GM10266 (cell line): Measurements from ENCODE around the gene MAP4K5.

Experiments
- DNase-seq: peaks from one replicate; pipeline ENCODE4 v3.0.0; 2012; ENCODE audit errors: extremely low spot score
- TF ChIP-seq, protein P1 (sequence below): IDR thresholded peaks from 2 replicates; pipeline ENCODE4 v1.5.1; 2012; ENCODE audit warnings: mild to moderate bottlenecking, low read depth; ENCODE audit not compliant: control insufficient read depth, insufficient read depth; ENCODE audit errors: missing control alignments

Gene MAP4K5

DNA sequence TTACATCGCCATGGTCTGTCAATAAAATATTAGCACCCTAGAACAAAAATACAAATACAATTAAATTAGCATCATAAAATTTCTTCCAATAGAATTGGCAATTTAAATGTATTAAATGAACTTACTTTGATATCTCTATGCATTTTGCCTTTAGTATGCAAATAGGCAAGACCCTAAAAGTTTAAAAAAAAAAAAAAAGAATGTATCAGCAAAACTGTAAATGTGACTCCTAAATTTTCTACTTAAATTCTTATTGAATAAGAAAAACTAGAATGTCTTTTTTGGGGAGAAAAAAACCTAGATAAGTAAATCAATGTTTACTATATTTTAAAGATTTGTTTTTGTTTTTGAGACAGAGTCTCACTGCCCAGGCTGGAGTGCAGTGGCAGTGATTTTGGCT, 56.2 kb downstream of the MAP4K5 start:
- DNase-seq, result no peak
- TF ChIP-seq, protein P1, sequence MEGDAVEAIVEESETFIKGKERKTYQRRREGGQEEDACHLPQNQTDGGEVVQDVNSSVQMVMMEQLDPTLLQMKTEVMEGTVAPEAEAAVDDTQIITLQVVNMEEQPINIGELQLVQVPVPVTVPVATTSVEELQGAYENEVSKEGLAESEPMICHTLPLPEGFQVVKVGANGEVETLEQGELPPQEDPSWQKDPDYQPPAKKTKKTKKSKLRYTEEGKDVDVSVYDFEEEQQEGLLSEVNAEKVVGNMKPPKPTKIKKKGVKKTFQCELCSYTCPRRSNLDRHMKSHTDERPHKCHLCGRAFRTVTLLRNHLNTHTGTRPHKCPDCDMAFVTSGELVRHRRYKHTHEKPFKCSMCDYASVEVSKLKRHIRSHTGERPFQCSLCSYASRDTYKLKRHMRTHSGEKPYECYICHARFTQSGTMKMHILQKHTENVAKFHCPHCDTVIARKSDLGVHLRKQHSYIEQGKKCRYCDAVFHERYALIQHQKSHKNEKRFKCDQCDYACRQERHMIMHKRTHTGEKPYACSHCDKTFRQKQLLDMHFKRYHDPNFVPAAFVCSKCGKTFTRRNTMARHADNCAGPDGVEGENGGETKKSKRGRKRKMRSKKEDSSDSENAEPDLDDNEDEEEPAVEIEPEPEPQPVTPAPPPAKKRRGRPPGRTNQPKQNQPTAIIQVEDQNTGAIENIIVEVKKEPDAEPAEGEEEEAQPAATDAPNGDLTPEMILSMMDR, result no peak

DNA sequence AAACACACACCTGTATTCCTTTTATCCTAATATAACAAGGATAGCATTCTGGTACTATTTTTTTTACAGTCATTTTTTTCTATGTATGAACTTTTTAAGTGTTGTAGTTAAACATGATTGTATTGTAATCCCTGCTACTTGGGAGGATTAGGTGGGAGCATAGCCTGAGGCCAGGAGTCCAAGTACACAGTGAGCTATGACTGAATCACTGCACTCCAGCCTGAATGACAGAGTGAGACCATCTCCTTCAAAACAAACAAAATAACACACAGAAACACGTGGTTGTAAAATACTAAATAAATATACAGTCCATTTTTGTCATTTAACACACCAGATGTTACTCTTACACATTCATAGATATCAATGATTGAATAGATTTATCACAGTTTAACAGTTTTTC, 56.9 kb downstream of the MAP4K5 start:
- TF ChIP-seq, protein P1, result no peak
- DNase-seq, result no peak

DNA sequence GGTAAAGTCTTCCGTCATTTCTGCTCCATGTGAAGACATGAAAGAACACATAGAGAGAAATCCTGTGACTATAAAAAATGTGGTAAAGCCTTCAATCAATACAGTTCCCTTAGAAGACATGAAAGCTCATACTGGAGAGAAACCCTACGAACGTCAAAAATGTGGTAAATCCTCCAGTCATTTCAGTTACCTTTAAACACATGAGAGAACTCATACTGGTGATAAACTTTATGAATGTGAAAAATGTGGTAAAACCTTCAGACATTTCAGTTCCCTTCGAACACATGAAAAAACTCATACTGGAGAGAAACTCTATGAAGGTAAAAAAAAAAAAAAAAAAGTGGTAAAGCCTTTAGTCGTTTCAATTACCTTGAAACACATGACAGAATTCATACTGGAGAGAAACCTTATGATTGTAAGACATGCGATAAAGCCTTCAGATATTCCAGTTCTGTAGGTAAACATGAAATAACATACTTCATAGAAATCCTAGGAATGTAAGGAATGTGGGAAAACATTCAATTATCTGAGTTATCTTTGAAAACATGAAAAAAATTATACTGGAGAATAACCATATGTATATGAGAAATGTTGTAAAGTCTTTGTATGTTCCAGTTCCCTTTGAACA, 60.4 kb downstream of the MAP4K5 start:
- TF ChIP-seq, protein P1, result no peak
- DNase-seq, result no peak

DNA sequence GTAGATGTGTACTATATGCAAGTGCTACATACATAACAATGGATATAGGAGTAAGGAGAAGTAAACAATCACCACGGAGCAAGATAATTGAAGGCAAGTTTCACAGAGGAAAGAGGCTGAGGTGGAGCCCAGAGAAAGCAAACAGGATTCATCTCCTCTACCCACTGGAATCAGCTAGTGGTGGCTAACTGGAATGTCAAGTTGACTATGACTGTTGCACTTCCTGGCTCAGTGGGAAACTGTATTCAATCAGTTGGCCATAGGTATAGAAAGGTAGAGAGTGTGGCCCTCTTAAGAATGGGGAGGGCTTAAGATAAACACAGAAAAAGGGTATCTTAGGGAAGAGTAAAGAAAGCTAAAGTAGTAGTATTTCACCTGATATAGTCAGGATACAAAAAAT, 62.4 kb downstream of the MAP4K5 start:
- no peak for DNase-seq
- TF ChIP-seq, protein P1, result no peak

DNA sequence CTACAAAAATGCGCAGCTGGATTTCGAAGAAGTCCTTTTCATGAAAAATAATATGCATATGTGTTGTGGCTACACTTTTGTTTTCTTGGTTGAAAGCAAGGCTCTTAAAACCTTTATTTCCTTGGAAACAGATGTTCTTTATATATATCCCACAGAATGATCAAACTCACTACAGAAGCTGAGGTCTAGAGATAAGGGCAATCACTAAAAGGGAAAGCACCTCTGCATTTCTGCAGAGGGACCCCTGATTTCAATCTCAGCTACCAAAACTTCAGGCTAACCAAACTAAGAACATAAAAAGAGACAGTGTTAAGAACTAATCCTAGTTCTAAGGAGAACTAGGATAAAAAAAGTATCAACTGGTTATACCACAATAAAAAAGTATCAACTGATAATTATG, 70.3 kb downstream of the MAP4K5 start:
- DNase-seq, result no peak
- TF ChIP-seq, protein P1, result no peak

DNA sequence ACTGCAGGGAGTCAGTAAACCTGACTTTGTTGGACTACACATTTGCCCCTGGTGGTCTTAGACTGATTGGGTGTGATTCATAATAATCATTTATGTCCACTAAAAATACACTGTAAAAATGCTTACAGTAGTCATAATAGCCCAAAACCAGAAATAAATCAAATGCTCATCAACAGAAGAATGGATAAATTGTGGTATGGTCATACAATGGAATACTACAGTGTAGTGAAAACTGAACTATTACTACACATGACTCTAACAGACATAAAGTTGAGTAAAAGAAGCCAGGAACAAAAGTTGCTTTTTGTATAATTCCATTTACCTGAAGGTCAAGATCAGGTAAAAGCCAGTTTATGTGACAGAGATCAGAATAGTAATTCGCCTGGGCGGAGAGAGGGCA, 78.5 kb downstream of the MAP4K5 start:
- TF ChIP-seq, protein P1, result no peak
- DNase-seq, result no peak

DNA sequence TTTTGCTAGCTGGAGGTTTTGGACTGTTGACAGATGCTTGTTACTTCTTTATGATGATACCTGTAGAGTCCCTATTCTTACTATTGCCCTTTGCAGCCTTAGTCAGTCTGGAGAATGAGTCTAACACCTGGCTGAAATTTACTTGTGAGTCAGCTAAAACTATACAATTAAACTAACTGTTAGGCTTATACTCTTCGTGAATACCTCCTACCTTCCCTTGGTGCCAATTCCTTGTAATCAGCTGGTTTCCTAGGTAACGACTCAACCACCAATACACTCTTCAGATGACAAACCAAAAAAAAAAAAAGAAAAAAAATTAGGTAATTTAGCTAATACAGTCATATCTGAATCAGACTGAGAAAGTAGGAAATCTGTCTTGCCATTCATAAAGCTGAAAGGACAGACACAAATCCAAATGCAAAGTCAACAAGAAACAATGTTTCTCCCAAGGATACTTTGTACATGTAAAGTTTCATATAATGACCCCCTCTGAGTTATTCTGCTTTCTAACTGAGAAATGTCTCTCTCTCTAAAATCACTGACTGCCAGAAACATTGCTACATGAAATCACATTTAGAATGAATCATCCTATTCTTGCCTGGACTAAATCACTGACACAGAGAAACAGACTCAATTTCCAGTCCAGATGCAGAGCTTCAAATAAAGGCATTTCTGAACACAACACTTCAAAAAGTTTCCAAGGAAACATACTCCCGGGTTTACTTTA, 79.2 kb downstream of the MAP4K5 start:
- DNase-seq, result no peak
- TF ChIP-seq, protein P1, result no peak
